OCI-LY3 (cell line): ENCODE data around the gene E2F1.

Experiments used
- EZH2phosphoT487 ChIP-seq: fragments of 200-600 bp; shearing (Covaris generic); IDR thresholded peaks from 2 replicates; pipeline ENCODE4 v1.6.1; 2018; ENCODE audit warnings: antibody characterized with exemption, mixed run types, low read depth
- TF ChIP-seq, protein P1 (sequence below): fragments of 200-600, 300-600 bp; sonication (generic); IDR thresholded peaks from 2 replicates; pipeline ENCODE4 v1.5.1; 2014; ENCODE audit warnings: antibody characterized with exemption, low read length, low read depth

DNA sequence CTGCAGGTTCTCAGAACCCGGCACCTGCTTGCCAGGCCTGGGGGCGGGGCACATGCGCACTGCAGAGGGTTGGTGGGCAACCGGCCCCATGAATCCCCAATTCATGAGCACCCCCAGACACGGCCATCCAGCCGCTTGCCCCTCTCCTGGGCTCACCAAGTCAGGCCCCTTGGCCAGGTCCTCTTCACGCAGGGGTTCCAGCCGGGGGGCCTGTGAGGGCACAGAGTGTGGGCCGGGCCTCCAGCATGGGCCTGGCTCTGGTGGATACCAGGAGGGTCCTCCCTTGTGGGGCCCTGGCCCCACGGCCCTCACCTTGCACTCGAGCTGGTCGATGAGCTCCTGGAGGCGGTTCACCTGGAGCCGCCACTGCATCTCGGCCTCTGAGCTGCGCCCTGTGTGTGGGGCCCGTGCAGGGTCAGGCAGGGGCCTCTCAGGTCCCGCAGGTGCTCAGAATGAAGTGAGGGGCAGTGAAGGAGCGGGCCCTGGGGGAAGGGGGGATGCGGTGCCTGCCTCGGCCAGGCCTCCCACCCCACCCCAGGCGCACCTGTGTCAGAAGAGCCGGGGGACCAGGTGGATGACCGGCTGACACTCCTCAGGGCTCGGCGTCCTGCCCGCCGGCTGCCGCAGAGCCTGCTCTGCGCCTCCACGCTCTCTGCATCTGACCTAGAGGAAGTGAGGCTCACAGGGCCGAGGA lies 26.7 kb downstream of the E2F1 start:
- TF ChIP-seq, protein P1, sequence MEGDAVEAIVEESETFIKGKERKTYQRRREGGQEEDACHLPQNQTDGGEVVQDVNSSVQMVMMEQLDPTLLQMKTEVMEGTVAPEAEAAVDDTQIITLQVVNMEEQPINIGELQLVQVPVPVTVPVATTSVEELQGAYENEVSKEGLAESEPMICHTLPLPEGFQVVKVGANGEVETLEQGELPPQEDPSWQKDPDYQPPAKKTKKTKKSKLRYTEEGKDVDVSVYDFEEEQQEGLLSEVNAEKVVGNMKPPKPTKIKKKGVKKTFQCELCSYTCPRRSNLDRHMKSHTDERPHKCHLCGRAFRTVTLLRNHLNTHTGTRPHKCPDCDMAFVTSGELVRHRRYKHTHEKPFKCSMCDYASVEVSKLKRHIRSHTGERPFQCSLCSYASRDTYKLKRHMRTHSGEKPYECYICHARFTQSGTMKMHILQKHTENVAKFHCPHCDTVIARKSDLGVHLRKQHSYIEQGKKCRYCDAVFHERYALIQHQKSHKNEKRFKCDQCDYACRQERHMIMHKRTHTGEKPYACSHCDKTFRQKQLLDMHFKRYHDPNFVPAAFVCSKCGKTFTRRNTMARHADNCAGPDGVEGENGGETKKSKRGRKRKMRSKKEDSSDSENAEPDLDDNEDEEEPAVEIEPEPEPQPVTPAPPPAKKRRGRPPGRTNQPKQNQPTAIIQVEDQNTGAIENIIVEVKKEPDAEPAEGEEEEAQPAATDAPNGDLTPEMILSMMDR: no peak
- TF ChIP-seq EZH2phosphoT487: no peak
